Prostate gland (tissue), 2 donors: Measurements from ENCODE around the gene FBXW10B.
"Not testable (repeated sequence)": the region's sequence is repeated elsewhere in the genome, so short reads cannot be mapped to it uniquely, and the experiment has no call there.

Source experiments
- POLR2A ChIP-seq: fragments of 450-650 bp; IDR thresholded peaks from one replicate; pipeline ENCODE4 v1.6.1; 2016; ENCODE audit warnings: antibody characterized with exemption, mild to moderate bottlenecking
- POLR2AphosphoS5 ChIP-seq: sonication (generic); formaldehyde crosslinking; IDR thresholded peaks from one replicate; pipeline ENCODE4 v1.6.1; 2017; ENCODE audit warnings: antibody characterized with exemption
- TF ChIP-seq, protein P1 (sequence below), 4 experiments: fragments of 200-600 bp in 2 of 4; fragments of 450-650 bp in 2 of 4; sonication (generic) in 2 of 4; IDR thresholded peaks; 1 replicate in 3 of 4; 2 replicates in 1 of 4; pipeline ENCODE4 v1.5.1; 2016 to 2019; ENCODE audit warnings: antibody characterized with exemption in 4 of 4, mild to moderate bottlenecking in 2 of 4, moderate library complexity in 2 of 4

DNA sequence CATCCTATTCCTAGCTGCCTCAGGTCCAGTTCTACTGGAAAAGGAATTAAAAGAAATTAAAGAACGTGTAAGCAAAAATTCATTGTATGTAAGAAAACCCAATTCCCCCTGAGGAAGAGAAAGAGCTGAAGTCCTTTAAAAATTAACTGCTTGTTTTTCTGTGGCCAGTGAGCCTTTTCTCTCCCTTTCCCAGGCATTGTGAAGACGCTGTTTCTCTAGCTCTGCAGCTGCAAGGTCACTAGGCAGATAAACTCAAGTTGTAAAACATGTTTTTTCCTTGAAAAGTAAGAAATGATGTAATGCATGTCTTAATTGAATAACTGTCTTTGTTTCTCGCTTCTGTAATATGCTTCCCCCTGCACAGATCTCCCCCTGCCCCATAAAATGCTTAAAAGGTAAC, 34.9 kb upstream of the FBXW10B start:
- TF ChIP-seq, protein P1, sequence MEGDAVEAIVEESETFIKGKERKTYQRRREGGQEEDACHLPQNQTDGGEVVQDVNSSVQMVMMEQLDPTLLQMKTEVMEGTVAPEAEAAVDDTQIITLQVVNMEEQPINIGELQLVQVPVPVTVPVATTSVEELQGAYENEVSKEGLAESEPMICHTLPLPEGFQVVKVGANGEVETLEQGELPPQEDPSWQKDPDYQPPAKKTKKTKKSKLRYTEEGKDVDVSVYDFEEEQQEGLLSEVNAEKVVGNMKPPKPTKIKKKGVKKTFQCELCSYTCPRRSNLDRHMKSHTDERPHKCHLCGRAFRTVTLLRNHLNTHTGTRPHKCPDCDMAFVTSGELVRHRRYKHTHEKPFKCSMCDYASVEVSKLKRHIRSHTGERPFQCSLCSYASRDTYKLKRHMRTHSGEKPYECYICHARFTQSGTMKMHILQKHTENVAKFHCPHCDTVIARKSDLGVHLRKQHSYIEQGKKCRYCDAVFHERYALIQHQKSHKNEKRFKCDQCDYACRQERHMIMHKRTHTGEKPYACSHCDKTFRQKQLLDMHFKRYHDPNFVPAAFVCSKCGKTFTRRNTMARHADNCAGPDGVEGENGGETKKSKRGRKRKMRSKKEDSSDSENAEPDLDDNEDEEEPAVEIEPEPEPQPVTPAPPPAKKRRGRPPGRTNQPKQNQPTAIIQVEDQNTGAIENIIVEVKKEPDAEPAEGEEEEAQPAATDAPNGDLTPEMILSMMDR (IDR thresholded peaks at IDR 0.05), result not testable (repeated sequence)
- not testable (repeated sequence) for TF ChIP-seq POLR2A, POLR2AphosphoS5
